Glomerular endothelial cell (primary cell): Measurements from ENCODE around the gene TUBGCP3. TPM values are rescaled to one million over a fixed set of nuclear protein-coding genes. Genes with fewer than 3 reads are reported as not detected.

Experiments
- DNase-seq: peaks from one replicate; pipeline ENCODE4 v3.0.0-alpha.2; 2011; ENCODE audit warnings: low read depth, low spot score; ENCODE audit errors: extremely low read depth
- total RNA-seq: library from RNA; depleted of rRNA; stranded (reverse); fragments of >200 nt; gene quantifications from 2 replicates; pipeline ENCODE4 v1.2.3, GENCODE V29; 2015

TUBGCP3 gene
- total RNA-seq, 1 donor from 2014 or later = 24.6 TPM

DNA sequence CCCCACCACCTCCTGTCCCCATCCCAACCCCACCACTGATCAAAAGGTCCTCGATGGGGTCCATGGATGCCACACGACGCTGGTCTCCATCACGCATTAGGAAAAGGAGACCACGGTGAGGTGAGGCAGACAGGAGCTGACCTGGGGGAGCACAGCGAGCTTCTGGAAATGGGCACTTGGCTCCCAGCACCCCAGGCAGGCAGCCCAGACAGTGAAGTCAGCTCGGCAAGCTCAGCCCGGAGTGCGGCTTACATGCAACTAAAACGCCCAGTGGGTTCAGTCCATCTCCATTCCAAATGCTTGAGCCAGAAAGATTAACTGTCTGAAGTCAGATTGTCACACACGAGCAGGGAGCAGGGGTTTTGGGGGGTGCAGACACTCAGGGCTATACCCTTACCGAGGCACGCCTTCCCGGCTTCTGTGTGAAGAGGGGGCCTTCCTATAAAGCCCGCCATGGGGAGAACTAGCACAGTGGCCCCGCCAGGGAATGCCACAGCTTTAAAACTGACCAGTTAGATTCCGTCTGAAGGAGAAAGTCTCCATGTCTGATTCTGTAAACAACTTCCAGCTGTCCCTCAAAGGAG is 132.4 kb downstream of the TUBGCP3 start:
- no peak for DNase-seq

DNA sequence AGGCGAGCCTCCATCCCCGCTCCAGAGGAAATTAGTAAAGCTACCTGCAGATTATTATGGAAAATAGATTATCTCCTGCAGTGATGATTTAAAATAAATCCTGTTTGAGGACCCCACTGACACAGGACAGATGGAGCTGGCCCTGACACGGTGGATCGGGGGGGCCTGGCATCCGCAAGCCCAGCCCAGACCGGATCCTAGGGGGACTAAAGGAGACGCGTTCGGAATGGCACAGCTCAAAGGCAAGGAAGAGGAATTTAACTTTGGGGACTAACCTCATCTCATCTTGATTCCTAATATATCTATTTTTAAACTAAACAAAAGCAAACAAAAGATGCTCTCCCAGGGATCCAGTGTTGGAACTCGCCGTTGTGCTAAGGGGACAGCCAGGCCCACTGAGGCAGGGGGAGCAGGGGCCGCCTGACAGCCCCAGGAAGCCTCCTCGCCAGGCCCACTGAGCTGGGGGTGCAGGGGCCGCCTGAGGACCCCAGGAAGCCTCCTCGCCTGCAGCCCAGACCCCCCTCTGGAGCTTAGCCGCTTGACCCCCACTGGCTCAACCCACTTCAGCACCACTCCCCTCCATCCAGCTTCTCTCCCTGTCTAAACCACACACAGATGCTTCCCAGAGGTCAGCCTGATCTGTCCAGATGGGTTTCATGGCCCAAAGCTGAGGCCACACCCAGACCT is 133.2 kb downstream of the TUBGCP3 start:
- no peak for DNase-seq

DNA sequence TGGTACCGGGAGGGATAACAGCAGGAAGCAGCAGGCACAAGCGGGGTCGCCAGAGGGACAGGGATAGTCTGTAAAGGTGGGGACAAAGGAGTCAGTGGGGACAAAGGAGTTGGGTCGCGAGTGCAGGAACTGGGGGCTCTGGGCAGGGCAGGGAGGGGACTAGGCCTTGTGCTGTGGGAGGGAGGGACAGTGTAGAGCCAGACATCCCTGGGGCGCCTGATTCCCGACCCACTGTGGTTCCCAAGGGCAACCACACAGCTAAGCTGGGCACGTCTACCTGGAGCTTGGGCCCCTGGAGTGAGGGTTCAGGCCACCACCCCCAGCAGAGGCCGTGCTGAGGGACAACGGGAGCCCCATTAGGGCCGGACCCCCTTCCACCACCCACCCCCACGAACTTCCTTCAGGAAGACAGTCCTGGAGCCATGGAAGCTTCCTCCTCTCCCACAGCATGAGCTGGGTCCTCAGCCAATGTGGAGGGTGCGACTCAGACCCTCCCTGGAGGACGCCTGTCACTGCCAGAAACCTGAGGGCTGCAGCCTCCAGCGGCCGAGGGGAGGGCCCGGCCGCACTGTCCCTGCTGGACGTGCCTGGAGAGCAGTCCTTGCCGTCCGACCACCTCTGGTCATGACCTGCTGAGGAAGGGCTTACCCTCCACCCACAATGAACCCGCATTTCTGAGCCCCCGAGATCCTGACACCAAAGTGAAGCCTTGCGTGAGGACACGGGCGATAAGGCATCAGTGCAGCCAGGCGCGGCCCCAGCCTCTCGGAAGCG is 133.9 kb downstream of the TUBGCP3 start:
- DNase-seq = no peak

DNA sequence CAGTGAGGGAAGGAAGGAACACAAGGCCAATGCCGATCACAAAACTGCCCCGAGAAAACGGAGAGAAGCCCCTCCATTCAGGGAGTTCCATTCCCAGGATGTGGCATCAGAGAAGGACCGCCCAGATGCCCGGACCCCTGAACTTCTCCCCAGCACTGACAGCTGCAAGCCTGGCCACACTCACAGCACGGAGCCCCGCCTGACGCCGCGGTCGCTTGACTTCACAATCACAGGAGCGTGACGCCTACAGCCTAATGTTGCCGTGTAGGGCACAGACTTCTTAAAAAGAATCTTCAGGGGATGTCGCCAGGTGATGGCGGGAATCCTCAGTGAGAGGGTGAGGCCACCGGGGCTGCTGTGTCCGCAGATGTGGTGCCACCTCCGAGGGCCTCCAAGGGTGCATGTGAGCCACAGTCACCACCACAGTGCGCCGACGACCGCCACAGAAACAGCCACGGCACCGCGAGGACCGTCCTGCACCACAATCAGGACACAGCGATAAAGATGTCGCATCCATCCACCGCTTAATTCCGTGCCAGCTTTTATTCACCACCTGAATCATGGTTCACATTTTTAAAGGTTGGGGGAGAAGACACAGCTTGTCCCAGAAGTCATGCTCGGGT is 134.6 kb downstream of the TUBGCP3 start:
- DNase-seq = no peak

DNA sequence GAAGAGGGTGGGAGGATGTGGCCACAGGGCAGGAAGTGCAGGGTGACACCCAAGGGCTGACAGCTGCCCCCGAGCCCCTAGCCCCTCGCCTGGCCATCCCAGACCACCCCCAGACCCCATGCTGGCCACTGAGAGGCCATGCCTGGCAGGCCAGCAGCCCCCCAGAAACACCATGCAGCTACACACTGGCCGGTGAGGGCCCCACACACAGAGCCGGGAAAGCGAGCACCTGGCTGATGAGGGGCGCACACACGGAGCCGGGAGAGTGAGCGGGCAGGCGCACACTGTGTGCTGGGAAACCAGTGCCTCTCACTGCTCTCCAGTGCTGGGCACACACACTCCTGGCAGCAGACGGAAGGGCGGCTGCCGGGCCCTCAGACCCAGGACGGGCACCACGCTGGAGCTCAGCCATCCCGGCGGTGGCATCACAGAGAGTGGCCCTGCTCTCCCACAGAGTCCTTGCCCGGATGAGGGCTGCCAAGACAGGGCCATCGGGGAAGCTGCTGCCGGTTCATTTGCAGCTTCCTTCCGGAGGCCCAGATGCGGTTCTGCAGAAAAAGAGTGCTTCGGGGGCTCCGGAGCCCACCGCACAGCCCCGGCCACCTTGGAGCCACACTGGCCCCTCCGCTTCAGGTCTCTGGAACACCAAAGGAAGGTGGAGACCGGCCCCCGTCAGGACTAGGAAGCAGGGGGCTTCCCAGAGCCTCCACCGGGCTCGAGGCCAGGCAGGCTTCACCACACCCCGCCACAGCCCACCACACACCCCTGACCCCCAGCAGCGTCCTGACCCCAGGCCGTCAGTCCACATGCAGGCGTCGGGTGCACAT is 135.4 kb downstream of the TUBGCP3 start:
- DNase-seq = no peak

DNA sequence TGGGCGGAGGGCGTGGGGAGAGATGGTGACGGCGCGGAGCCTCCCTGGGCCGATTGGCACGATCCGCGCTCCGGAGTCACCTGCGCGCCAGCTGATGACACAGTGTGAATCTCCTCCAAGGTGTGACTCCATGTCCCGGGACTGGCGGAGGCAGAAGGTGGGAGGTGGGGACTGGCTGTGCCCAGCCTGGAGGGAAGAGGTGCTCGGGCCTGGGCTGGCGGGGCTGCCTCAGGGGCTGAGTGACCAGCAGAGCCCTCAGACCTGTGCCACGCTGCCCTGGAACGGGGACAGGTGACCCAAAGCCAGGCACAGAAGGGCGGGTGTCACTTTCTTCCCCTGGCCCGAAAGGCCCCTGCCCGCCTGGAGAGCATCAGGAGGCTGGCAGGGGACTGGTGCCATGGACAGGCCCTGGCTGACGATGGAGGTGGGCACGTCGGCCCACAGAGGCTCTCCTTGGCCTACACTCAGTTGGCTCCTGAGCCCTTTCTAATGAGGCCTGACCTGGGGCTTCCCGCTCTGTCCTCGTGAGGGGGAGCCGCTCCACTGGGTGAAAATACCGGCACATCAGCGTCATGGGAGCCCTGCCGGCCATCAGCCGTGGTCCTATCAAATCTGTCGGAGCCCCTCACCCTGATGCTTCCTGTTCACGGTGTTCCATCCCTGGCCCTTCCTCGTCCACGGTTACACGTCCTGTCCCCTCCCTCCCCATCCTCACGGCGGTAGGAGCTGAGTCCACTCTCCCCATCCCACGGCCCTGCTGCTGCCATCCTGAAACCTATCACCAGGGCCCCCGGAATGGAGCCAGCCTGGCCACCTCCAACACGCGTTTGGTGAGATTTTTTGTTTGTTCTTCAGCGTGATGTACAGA is 136.2 kb downstream of the TUBGCP3 start:
- DNase-seq = no peak

DNA sequence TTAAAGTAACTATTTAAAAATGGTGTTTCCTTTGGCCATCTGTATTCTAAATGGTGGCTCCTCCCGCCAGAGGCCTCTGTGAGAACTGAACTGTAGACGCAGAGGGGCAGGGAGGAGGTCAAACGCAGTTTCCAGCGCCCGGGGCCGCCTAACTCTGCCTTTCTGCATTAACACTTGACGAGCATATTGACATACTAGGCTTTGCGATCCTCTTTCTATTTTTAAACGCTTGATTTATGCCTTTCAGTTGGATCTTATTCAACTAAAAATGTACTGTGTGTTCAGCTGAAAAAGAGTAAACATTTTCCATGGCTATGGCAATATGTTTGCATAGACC is 137.1 kb downstream of the TUBGCP3 start:
- no peak for DNase-seq

DNA sequence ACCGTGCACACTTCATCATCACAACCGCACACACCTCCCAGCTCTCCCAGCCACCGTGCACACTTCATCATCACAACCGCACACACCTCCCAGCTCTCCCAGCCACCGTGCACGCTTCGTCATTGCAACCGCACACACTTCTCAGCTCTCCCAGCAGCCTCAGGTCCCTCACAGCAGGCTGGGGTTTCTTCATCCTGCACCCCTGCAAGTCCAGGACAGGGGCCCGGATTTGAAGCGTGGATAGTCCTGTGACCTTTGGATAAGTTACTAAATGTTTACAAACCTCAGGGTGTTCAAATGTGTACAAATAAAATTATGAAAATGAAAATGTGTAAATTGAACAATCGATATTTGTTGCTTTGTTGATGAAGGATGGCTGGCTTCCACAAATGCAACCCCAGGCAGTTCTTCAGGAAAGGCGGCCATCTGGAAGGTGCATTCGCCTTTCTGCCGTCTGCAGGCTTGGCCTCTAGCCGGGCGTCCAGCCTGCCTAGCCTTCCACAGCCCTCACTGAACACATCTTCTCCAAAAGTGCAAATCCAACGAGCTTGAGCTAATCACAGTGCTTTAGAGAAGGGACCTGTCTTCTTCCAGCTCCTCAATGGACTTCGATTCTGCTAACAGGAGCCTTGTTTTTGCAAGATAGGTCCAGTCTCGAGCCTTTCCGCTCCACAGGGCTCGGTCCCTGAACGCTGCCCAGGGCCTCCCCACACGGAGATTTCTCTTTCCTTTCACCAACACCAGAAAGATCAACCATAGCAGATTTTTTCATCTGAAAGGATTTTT is 137.6 kb downstream of the TUBGCP3 start:
- no peak for DNase-seq

DNA sequence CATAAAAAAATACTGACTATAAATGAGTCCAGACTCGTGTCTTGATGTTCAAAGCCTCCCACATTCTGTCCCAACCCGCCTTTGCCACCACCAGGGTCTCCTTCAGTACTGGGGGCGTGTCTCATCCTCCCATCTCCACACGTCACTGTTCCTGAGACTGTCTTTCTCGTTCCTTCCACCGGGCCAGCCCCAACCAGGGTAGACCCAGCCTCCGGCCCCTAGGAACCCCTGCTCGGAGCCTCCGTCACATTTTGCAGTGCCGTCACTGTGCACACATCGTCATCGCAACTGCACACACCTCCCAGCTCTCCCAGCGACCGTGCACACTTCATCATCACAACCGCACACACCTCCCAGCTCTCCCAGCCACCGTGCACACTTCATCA is 138.4 kb downstream of the TUBGCP3 start:
- no peak for DNase-seq

DNA sequence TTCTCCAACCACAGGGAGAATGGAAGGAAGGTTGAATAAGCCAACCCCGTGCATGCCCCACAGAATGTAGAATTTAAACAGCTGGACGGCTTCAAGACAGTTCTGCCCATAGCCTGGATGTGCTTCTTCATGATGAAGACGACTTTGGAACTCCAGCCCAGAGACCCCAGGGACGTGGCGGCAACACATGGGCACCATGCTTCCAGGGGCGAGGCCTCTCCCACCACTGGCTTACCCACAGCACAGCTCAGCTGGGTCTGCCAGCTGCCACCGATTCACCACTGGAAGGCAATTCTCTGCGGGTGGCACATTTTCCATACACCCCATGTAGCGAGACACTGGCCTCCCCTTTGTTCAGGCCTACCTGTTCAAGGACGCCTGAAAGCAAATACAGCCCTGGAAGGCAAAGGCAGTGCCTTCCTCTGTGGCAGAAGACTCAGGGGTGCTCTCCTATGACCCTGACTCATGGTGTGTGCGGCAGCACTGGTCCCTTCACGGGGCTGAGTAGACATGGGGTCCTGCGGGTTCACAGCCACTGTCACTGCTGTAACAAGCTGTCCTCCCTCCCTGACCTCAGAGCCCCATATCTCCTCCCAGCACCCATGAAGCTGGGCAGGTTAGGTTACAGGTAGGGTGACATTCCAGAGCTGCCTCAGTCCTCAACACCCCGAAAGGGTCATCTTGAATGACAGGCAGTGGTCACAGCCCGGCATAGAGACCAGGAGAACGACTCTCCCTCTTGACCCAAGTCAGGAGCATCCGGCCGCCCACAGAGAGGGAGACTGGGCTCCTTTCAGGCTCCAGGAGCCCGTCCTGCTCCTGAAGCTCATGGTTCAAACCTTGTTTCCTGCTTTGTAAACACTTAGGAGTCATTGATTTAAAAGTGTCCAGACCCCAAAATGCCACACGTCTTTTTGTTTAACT is 139.1 kb downstream of the TUBGCP3 start:
- no peak for DNase-seq

DNA sequence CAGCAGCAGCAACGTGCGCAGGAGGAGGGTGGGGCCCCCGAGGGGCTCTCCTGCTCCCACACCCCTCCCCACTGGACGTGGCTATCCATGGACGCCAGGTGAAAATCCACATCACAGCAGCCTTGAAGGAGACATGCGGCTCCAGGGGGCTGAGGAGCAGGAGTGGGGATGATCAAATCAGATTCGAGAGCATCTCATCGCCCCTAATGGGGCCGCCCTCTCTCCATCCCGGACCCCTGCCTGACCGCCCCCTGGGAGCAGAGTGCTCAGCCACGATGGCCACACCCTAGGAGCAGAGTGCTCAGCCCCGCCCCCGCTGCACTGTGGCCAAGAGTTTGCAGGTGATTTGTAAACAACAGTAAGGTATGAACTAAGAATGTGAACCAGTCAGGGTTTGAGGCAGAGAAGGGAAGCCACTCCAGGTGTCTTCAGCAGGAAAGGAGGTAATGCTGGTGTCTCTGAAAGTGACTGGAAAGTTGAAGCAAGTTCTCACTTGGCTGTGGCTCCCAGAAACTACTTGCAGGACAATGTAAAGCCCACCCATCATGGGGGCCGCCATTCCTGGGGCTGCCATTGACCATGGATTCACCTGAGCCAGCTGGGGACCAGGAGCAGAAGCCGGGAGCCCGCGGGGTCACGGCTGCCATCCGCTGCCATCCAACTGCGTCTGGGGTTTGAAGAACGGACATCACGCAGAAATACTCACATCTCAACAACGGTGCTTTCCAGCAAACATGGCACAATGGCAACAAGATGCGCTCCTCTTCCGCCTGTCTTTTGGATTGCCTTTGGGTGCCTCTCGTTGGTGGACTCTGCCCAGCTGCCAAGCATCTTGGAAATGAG is 140.0 kb downstream of the TUBGCP3 start:
- DNase-seq = no peak

DNA sequence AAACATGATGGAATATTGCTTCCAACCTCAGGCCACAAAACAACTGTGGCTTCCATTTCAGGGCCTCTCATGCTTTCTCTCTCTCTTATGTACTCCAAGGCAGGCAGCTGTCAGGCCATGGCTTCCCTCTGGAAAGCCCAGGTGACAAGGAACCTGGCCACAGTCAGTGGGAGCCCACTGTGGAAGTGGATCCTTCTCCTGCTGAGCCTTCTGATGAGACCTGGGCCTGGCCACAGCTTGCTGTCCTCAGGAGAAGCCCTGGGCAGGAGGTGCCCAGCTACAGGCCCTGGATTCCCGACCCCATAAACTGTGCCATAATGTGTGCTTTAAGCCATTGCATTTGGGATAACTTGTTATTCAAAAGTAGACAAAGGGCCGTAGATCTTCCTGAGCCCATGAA is 140.6 kb downstream of the TUBGCP3 start:
- no peak for DNase-seq

DNA sequence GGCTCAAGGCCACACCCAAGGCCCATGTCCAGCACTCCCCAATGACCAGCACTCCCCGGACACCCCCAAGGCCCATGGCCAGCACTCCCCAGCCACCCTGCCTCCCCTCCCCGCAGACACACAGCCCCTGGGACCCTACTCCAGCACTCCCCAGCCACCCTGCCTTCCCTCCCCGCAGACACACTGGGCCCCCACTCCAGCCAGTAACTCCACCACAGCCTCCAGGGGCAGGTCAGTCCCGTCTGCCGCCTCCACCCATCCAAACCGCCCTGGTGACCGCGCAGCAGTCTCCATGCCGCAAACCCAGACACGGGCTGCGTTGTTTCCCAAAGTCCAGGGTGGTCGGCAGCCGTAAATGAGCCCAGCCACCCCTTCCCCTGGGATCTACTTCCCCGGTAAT is 141.1 kb downstream of the TUBGCP3 start:
- no peak for DNase-seq

DNA sequence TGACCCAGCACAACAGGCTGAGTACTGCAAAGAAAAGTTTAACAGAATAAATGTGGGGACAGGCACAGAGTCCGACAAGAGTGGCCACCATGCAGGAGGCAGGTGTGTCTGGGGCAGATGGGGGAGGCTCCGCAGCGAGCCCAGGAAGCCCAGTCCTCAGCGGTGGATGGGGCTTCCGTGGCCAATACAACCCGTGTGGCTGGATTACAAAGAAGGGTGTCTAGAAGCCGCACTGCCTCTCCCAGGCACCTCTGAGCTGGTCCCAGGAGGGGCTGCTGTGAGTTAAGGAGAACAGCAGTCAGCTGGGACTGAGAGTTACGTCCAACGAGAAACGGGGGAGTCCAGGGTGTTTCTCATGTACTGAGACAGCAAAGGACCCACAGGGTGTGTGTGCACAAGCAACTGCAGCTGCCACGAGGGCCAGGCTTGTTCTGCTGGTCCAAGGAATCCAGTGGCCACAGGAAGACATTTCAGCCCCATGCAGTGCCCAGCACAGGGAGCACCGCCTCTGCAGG is 141.5 kb downstream of the TUBGCP3 start:
- DNase-seq = no peak

DNA sequence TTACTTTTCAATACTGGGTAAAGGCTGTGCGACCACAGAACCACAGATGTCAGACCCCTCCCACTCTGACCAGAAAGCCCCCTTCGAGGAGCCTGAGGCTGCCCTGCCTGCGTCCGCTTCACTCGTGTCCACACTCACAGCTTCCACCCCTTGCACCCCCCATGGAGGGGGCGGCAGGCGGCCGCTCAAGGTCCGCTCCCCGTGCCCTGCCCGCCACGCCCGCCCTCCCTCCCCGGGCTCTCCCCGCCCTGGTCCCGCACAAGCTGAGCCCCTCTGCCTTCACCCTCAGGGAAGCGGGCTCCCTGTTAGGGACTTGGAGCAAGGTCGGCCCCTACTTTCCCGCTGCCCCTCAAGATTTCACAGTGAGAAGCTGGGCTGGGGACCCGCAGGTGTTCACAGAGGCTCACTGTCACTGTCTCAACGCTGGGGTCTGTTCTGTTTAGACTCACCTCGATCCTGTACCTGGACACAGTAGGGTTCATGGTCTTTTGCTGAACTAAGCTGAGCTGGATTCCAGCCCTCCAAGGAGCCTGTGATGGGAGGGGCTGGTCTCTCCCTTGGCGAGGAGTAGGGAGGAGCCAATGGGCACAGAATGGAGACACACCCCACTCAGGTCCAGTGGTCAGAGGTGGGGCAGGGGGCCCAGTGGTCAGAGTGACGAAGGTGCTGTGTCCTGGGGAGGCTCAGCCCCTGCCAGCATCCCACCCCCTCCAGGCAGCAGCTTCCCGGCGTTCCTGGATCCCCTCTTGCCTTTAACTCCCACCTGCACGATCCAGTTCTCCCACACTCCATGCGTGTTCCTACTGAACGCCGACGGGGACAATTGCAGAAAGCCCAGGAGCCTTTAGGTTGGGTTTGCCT is 142.3 kb downstream of the TUBGCP3 start:
- DNase-seq = no peak
